CD4-positive, alpha-beta T cell treated with Interleukin-15 for 4 hours (primary cell): ENCODE results near the gene GIMAP5.
A peak's percentile ranks its signal among the peaks of the same experiment; 100 is the strongest.

Experiments used
- DNase-seq: peaks from one replicate; pipeline ENCODE4 v3.0.0-alpha.2; 2020; ENCODE audit warnings: low spot score

GIMAP5 gene

DNA sequence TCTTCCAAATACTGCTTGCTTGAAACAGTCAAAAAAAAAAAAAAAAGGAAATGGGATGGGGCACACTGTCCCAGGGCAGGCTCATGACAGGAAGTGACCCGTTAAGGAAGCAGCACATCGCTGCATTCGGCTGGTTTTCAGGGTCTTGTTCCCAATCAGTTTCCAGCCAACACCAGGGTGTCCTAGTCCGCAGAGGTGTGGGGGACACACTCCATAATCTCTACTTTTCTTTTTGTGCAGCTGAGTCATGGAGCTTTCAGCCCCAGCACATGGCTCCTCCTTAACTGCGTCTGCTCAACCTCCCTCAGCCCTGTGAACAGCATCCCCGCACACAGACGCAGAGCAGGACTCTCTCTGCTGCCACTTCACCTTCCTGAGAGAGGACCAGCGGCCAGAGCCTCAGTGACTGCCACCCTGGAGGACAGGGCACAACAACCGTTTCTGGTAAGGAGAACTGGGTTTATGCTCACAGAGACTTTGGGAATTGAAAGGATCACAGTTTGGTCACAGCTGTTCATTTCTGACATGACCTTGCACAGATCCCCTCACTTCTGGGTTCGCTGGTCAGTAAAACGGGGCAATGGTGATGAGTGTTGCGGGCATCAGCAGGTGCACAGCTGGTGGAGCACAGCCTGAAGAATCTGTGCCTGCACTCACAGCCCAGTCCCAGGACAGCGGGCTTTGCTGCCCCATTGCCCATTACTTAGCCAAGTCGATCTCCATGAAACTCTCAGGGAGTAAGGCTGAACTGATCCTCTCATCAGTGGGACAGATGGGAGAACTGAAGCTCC lies at the start of gene GIMAP5:
GIMAP5 (plus strand) TSS at position 154 of the 791 bp plus-strand sequence. CDS start 3,467 bp downstream, outside the sequence.
- peak; percentile 80 for DNase-seq

DNA sequence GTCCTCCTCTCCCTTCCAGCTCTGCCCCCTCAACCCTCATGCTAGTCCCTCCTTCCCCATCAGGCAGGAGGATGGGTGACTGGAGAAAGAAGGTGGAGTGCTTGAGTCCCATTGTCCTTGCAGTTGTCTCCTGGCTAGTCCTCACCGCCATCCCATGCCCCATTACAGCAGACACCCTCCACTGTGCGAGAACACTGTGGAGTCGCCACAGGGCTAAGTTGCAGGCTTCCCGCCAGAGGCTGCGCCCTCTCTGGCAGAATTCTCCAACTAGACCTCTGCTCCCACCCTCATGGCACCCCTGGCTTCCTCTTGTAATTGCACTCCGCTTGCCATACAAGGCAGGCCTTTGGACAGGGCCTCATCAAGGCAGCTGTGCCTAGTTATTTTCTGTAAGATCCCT lies 48.6 kb upstream of the GIMAP5 start:
- DNase-seq = no peak

DNA sequence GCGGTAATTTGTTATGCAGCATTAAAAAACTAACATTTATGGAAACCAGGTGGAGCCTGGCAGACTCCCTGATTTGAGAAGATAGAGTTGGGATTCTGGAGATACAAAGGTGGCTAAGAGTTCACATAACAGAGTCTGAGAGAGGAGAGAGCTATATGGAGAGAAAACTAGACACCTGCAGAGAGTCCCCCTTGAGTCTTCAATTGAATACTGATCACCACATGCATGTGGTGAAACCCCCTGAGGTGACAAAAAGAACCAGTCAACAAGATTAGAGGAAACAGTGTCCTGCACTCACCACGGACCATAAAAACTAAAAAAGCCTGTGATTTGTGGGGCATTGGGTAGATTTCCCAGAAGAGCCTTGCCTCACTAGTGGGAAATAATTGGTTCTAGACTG lies 41.6 kb upstream of the GIMAP5 start:
- DNase-seq = no peak

DNA sequence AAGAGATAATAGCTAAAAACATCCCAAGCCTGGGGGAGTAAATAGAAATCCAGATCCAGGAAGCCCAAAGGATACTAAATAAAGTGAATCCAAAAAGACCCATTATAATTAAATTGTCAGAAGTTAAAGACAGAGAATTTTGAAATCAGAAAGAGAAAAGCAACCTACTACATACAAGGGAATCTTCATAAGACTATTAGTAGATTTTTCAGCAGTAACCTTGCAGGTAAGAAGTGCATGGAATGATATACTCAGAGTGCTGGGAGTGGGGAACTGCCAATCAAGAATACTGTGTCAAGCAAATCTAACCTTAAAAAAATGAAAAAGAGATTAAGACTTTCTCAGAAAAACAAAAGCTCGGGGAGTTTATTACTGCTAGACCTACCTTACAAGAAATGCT lies 34.0 kb upstream of the GIMAP5 start:
- DNase-seq = no peak

DNA sequence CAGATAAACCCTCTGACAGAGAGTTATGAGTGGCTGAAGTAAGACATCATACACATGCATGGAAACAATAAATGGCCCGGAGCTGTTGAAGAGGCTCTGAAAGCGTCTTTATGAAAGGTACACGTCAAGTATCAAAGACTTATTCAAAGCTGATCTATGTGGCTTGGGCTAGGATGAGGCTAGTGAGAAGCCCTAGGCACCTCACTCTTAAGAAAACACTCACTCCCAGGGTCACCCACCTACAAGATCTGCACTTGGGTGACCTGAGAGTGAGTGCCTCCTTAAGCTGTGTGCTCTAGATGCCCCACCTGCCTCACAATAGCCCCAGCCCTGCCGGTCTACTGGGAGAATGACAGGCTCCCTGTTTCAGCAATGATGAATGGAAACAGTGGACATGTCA lies 21.9 kb upstream of the GIMAP5 start:
- DNase-seq = peak; percentile 35

DNA sequence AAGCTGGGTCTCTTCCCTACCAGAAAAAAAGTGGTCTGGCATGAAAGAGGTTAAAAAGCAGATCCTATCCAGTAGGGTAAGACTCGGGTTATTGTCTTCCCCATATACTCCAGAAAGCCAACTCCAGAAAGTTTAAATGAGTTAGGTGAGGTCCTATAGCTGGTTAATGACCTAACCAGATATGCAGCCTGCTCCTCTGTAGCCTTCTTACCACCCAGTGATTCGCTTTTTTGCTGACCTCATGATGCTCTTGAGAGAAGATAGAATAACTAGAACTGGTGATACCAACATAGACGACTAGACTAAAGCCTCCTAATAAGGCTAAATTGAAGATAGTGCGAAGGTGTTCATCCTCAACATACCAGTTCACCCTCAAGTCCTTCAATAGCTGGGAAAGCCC lies 21.5 kb upstream of the GIMAP5 start:
- peak; percentile 45 for DNase-seq

DNA sequence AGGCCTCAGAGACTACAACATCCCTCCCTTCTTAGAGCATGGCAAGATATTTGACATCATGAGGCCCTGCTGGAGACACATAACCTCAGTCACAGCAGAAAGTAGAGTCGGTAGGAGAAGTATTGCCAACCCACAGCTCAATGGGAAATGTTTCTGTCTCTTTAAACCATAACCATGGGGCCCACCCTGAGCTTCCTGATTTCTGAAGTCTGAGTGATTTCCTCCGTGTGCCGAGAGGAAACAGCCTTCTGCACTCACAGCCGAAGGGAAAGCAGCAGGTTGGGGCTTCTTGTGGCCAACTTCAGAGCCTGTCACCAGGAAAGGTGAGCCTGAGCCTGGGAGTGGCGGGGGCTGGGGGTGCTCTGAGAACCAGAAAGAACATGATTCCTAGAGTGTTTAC lies 20.9 kb upstream of the GIMAP5 start, which contains the start of gene GIMAP1:
GIMAP1 (plus strand) TSS at position 246 of the 400 bp plus-strand sequence. CDS start 2,435 bp downstream, outside the sequence.
- DNase-seq = peak; percentile 83

DNA sequence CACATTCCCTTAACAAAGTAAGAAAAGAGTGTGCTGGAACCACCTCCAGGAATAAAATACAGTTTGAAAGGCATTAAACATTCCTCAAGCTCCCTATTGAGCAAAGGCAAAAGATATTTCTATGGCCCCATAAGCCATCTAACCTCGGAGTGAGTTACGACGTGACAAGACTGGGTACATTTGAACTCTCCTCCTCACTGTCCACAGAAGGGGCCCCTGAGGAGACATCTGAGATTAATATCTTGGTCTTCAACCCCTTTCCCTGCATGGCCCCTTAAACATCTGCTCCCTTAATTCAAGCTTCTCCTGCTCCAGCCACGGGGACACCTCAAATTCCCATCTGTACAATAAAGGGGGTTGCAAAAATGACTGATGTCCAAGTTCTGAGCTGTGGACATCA lies 20.3 kb upstream of the GIMAP5 start:
- no peak for DNase-seq

DNA sequence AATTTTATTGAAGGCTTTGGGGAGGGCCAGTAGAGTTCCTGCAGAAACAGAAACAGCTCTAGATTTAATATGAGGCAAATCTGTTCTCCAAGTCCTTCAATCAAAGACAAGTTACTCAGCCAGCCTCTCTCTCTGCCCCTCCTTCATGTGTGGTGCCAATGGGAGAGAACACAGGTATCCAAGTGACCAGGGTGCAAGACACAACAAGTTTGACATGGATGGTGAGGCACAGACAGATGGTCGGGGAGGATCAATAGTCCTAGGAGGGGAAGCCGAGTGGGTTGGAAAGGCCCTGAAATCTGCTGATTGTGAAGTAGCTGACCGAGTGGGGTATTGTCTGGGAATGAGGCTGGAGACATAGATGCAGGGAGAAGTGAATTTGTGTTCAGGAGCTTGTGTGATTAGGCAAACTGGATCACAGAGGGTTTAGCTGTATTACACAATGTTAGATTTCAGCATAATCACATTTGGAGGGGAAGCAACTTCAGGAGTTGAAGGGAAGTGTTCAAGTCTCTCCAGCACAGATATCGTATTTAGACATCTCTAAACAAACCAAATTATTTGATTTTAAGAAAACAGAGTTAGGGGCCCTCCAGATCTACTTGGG lies 19.3 kb upstream of the GIMAP5 start:
- peak; percentile 58 for DNase-seq

DNA sequence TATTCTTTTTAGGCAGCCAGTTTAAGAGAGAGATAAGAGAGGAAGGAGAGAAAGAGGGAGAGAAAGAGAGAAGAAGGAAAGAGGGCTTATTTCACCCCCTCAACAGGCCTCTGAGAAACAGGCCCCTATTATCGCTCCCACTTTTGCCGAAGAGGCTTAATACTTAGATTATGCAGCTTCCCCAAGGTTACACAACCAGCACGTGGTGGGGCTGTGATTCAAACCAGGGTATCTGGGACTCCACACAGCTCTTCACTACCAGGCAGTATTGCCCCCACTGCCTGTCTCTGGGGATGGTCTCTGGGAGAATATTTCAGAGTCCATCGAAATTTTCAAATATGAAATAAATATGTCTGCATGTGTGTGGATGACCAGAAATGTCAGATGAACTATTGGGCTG lies 17.8 kb upstream of the GIMAP5 start:
- DNase-seq = no peak

DNA sequence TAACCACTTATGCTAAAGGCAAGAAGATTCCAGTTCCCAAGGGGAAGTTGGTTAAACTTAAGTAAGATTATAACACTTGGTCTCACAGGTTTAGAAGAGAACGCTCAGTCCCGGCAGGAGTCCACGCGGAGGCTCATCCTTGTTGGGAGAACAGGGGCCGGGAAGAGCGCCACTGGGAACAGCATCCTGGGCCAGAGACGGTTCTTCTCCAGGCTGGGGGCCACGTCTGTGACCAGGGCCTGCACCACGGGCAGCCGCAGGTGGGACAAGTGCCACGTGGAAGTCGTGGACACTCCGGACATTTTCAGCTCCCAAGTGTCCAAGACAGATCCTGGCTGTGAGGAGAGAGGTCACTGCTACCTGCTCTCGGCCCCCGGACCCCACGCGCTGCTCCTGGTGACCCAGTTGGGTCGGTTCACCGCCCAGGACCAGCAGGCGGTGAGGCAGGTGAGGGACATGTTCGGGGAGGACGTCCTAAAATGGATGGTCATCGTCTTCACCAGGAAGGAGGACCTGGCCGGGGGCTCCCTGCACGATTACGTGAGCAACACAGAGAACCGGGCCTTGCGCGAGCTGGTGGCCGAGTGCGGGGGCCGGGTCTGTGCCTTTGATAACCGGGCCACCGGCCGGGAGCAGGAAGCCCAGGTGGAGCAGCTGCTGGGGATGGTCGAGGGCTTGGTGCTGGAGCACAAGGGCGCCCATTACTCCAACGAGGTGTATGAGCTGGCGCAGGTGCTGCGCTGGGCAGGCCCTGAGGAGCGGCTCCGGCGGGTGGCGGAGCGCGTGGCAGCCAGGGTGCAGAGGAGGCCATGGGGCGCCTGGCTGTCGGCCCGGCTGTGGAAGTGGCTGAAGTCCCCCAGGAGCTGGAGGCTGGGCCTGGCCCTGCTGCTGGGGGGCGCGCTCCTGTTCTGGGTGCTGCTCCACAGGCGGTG lies 17.0 kb upstream of the GIMAP5 start:
- no peak for DNase-seq

DNA sequence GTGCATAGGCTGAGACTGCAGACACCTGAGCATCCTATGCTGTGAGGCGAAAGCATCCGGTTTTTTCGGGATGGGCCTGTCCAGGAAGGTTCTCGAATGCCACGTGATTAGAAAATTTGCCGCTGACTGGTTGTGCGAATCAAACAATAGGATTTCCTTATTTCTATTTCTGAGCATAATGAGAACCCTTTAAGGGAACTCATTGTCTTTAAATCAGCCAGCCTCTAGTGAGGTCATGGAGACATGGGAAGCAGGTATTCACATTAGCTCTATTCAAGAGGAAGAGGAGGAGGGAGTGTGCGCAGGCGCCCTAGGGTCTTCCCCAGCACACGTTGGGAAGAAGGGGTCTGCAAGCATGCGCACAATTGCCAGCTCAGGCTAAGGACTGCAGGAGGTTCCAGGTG lies 15.2 kb upstream of the GIMAP5 start:
- no peak for DNase-seq

DNA sequence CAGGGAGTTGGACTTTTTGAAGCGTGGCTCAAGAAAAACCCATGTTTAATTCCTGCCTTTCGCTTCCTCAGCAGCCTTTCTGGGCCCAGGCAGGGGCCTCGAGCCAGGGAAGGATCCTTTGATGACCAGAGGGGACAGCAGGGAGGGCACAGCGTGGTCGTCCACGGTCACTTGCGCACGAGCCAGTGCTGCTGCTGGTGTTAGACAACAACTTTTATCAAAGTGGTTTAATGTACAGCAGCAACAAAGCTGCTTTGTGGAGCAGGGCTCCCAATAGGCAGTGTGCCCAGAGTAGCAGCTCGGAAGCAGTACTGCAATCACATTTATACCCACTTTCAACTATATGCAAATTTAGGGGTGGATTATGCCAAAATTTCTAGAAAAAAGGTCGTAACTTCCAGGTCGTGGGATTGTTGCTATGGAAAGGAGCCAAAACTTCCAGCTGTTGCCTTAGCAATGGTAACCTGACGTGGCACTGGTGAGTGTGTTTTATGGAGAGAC lies 14.7 kb upstream of the GIMAP5 start:
- no peak for DNase-seq

DNA sequence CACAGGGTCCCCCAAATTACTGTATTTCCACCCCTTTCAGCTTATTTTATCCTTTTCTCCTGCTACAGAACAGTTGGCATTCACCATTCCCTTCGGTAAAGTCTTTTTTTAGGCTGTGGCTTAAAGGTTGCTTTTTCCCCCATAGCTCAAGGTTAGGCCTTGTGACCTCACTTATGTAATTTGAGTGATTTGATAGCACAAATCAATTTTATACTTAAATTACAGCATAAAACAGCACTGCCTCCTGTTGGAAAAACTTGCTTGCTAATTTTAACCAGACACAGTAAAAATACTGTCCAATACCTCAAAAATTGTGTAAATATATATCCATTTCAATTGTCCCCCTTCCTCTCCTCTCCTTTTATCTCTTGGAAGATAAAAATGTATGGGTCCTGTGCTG lies 13.8 kb upstream of the GIMAP5 start:
- no peak for DNase-seq

DNA sequence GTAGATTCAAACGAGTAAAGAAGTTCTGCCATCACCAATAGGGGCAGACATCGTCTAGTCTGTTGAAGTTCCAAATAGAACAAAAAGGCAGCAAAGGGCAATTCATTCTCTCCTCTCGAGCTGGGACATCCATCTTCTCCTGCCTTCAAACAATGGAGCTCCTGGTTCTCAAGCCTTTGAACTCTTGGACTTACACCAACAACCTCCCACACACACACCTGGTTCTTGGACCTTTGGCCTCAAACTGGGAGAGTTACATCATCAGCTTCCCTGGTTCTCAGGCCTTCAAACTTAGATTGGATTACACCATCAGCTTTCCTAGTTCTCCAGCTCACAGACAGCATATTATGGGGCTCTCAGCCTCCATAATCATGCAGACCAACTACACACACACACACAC lies 9.8 kb upstream of the GIMAP5 start:
- DNase-seq = no peak

DNA sequence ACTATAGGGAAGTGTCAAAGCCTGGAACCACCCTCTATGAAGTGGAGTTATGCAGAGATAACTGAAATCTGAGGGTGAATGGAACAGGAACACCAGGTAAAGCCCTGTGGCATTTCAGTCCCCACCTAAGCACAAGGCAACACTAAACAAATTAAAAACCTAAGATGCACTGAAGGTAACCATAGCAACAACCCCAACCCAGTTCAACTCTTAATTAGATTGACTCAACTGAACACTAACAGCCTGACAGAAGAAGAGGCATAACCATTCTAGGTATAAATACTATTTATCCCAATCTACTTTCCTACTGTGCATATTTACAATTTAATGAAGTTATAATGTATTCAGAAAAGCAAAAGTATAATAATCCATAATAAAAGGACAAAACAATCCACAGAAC lies 9.2 kb upstream of the GIMAP5 start:
- no peak for DNase-seq

DNA sequence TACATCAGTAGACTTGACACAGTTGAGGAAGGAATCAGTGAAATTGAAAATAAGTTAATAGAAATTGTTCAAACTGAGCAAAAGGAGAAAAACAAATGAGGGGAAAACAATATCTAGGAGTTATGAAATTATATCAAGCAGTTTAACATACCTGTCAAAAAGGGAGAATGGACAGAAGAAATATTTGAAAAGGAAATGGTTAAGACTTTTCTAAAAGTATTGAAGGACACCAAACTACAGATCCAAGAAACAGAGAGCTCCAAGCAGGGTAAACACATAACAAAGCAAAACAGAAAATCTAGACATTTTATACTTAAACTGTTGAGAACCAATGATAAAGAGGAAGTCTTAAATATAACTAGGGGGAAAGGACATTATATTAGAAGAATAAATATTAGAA lies 8.6 kb upstream of the GIMAP5 start:
- no peak for DNase-seq

DNA sequence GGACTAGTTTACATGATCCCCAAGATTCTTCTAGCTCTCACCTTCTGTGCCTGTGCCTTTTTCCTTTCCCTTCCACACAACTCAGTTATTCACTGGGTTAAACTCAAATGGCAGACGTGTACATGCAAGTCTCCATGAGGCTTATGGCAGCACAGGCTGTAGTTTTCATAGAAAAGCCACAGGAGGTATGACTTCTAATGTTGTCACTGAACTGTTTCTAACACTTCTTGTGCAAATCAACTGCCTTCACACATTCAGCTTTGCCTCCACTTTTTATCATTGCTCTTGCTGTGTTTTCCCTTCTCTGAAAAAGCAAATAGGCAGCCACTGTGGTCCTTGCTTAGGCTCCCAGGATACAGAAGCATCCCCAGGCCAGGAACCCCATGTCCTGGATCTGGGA lies 5.3 kb upstream of the GIMAP5 start:
- peak; percentile 69 for DNase-seq

DNA sequence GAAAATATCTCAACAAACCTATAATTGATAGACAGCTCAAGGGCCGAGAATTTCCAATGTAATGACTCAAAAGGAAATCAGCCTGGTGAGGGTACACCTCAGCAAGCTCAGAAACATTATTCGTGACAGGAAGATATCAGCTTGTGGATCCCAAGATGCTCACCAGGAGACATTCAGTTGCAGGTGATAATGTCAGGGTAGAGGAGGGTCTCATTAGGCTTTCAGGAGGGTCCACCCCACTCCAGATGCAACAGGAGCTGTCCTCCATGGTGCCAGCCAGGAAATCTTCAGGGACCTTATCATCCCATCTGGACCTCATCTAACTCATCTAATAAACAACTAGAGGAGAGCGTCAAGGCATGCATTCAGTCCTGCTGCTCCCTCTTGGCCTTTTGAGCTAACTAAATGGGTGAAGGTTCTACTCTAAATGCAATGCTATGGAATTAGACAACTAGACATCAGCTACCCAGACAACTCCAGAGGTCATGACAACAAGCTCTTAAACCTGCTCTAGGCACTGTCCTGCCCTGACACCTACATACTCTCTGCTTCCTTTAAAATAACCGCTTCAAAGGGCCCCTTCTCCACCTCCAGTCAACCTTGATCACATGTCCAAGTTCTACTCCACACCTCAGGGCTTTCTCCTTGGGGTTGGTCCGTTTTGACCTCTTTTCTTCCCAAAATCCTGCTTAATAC lies 4.3 kb upstream of the GIMAP5 start:
- DNase-seq = no peak

DNA sequence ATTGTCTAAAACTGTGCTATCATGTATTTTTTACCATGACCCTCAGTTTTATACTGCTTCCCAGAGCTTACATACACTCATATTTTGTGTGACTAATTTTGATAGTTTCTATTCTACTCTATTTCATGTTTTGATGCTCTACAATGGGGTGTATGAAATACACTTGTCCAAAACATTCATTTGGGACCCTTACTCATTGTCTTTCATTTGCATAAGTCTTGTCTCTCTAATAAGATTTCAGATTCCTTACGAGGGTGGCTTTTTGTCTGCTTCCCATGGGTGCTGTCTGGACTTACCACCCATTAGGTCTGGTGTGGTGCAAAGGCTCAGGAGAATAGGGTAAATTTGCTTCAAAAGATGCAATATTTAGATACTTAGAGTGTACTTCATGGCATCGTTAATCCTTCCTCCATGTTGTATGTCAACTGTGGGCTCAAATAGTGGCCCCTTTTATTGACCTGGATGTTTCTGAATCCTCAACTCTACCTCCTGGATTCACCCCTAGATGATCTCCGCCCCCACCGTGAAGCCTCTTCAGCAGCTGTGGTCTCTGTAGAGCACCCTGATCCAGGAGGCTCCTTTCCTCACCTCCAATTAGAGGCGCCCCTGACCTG lies 3.6 kb upstream of the GIMAP5 start:
- DNase-seq = no peak

DNA sequence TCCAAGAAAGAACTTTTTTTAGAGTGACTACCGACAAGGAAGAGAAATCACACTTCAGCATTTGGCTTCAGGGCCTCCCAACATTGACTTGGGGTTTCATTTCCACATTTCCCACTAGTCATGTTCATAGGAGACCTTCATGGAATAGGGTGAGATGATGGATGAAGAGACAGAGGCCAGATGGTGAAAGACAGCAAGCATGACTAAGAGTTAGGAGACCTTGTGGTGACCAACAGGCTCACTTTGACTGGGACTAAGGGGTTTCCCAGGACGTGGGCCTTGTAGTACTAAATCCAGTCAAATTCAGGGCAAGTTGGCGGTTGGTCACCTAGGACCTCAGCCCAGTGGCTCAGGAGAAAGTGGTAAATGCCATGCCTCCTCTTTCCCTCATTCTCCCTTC lies 3.0 kb upstream of the GIMAP5 start:
- no peak for DNase-seq
